Kidney epithelial cell (primary cell): ENCODE data around the gene MYO7A. TPM values are rescaled to one million over a fixed set of nuclear protein-coding genes. Genes with fewer than 3 reads are reported as not detected.

Experiments
- DNase-seq: peaks from one replicate; pipeline ENCODE4 v3.0.0-alpha.2; 2010; ENCODE audit warnings: low read depth
- H3K27me3 ChIP-seq: 2 replicates; pipeline ENCODE4 v1.6.0; 2011; ENCODE audit warnings: low read length; ENCODE audit not compliant: control insufficient read depth, insufficient read depth
- H3K36me3 ChIP-seq: 2 replicates; pipeline ENCODE4 v1.5.1; 2011; ENCODE audit warnings: low read length; ENCODE audit not compliant: control insufficient read depth, insufficient read depth
- H3K4me3 ChIP-seq: 2 replicates; pipeline ENCODE4 v1.5.1; 2011; ENCODE audit warnings: low read depth, mild to moderate bottlenecking, control low read depth, low read length
- CTCF ChIP-seq: IDR thresholded peaks from 2 replicates; pipeline ENCODE4 v1.5.1; 2011; ENCODE audit warnings: mild to moderate bottlenecking, moderate library complexity, low read length, control low read depth, inconsistent platforms; ENCODE audit not compliant: insufficient read depth, poor library complexity, severe bottlenecking
- total RNA-seq: library from RNA; depleted of rRNA; stranded (reverse); fragments of >200 nt; gene quantifications from 2 replicates; pipeline ENCODE4 v1.2.3, GENCODE V29; 2015

The MYO7A gene
- total RNA-seq, 1 donor from 2014 or later, result 0.17 TPM

- no peaks in the 10 kb centered on the region for H3K36me3 ChIP-seq
- no peak for TF ChIP-seq CTCF
- no peaks in the 10 kb centered on the region for H3K27me3 ChIP-seq
- no peak overlapping the region for H3K4me3 ChIP-seq
- DNase-seq, result no peak
These were observed 123.0 kb downstream of the MYO7A start for GRCh38 chr11:77250881-77251640.

- Histone ChIP-seq H3K4me3 (no peak overlapping the region), H3K27me3 (no peaks in the 10 kb centered on the region), H3K36me3 (no peaks in the 10 kb centered on the region)
- no peak for TF ChIP-seq CTCF
- DNase-seq, result no peak
These were observed 124.7 kb downstream of the MYO7A start for GRCh38 chr11:77252555-77253270.

GRCh38 chr11:77253690-77254089, 125.6 kb downstream of the MYO7A start:
- DNase-seq, result no peak
- no peaks in the 10 kb centered on the region for H3K27me3 ChIP-seq
- no peak for TF ChIP-seq CTCF
- no peaks in the 10 kb centered on the region for H3K36me3 ChIP-seq
- H3K4me3 ChIP-seq, result no peak overlapping the region

- DNase-seq, result no peak
- TF ChIP-seq CTCF, result no peak
- no peaks in the 10 kb centered on the region for H3K36me3 ChIP-seq
These were observed 131.6 kb downstream of the MYO7A start for GRCh38 chr11:77259641-77260040.

GRCh38 chr11:77262803-77263202, 134.8 kb downstream of the MYO7A start:
- TF ChIP-seq CTCF, result no peak
- no peaks in the 10 kb centered on the region for H3K27me3 ChIP-seq
- DNase-seq, result no peak
- no peaks in the 10 kb centered on the region for H3K36me3 ChIP-seq
- H3K4me3 ChIP-seq, result no peak overlapping the region

More at GRCh38 chr11:77259641-77260040, 131.6 kb downstream of the MYO7A start:
- no peak overlapping the region for H3K4me3 ChIP-seq
- H3K27me3 ChIP-seq, result no peaks in the 10 kb centered on the region

Other genes with a start within 250 kb of the MYO7A start
- not detected in 2 replicates for gene B3GNT6, start 93.8 kb upstream of the MYO7A start, total RNA-seq
- 7.8 and 9.7 TPM in 2 replicates for gene CAPN5, start 61.3 kb upstream of the MYO7A start, total RNA-seq
- not detected in 2 replicates for gene OMP, start 25.4 kb upstream of the MYO7A start, total RNA-seq
- gene GDPD4, start 173.4 kb downstream of the MYO7A start, total RNA-seq, result 0.08 TPM in 1 of 2 replicates, not detected in the other